GM12878 (cell line): ENCODE measurements around the gene SLC37A1. TPM values are rescaled to one million over a fixed set of nuclear protein-coding genes. Genes with fewer than 3 reads are reported as not detected.
A peak's percentile ranks its signal among the peaks of the same experiment; 100 is the strongest.

ENCODE experiments used
- ATAC-seq: fragments of 200-7000 bp; cut with Tn5 transposase; 3 replicates; pipeline ENCODE4 v1.9.1; 2020; ENCODE audit warnings: mild to moderate bottlenecking, moderate library complexity
- BruUV-seq: library from RNA; stranded (reverse); fragments of 400-500 nt; replicated peaks from 2 replicates; lab custom pipeline; 2021; lab: Mats Ljungman, UMichigan
- CTCF ChIA-PET: fragments of 300-600 bp; sonication (Branson Sonifier 250); formaldehyde crosslinking; extraction: SDS; loops from one replicate; lab custom pipeline; 2021; ENCODE audit warnings: inconsistent platforms; lab: Yijun Ruan, JAX
- POLR2A ChIA-PET: fragments of 350-600 bp; formaldehyde crosslinking; extraction: SDS; loops from one replicate; lab custom pipeline; 2021; ENCODE audit warnings: inconsistent platforms; lab: Charles Lee
- RAD21 ChIA-PET: fragments of 300-600 bp; sonication (Branson Sonifier 250); formaldehyde crosslinking; loops from one replicate; lab custom pipeline; 2023; ENCODE audit warnings: antibody characterized with exemption; ENCODE audit not compliant: unreplicated experiment; lab: Charles Lee
- SMC1A ChIA-PET: fragments of 300-600 bp; sonication (Branson Sonifier 250); formaldehyde crosslinking; loops from one replicate; lab custom pipeline; 2023; ENCODE audit not compliant: unreplicated experiment, uncharacterized antibody; lab: Charles Lee
- DNase-seq: peaks from one replicate; pipeline ENCODE4 v3.0.0-alpha.2; 2011; ENCODE audit warnings: low read depth, low spot score
- FAIRE-seq: peaks from 3 replicates; lab custom pipeline; 2011; peaks lifted over from hg19 to GRCh38; lab: Jason Lieb, UNC
- H2AFZ ChIP-seq: 2 replicates; pipeline ENCODE4 v1.6.0; 2011; ENCODE audit warnings: low read depth, low read length, control low read depth; ENCODE audit not compliant: control insufficient read depth
- H3K27ac ChIP-seq: 2 replicates; pipeline ENCODE4 v1.5.1; 2011; ENCODE audit warnings: control low read depth; ENCODE audit not compliant: control insufficient read depth, insufficient read depth
- H3K27me3 ChIP-seq, 2 experiments: replicated peaks in 1 of 2; 2 replicates each; pipeline versions ENCODE4 v1.6.0 to v1.6.1; 2011; ENCODE audit warnings: low read length in 1 of 2; ENCODE audit not compliant: control insufficient read depth in 2 of 2, insufficient read depth in 2 of 2
- H3K36me3 ChIP-seq, 2 experiments: 2 replicates each; pipeline ENCODE4 v1.5.1; 2011; ENCODE audit warnings: low read length in 1 of 2; ENCODE audit not compliant: control insufficient read depth in 2 of 2, insufficient read depth in 2 of 2
- H3K4me1 ChIP-seq: 2 replicates; pipeline ENCODE4 v1.6.1; 2011; ENCODE audit warnings: mild to moderate bottlenecking, low read length, moderate library complexity, mixed read lengths; ENCODE audit not compliant: control insufficient read depth, insufficient read depth
- H3K4me2 ChIP-seq: 2 replicates; pipeline ENCODE4 v1.6.0; 2011; ENCODE audit warnings: control low read depth; ENCODE audit not compliant: control insufficient read depth, insufficient read depth
- H3K4me3 ChIP-seq: fragments of 200-600 bp; sonication (generic); 2 replicates; pipeline ENCODE4 v1.5.1; 2016
- H3K79me2 ChIP-seq: 2 replicates; pipeline ENCODE4 v1.6.0; 2011; ENCODE audit warnings: low read length; ENCODE audit not compliant: control insufficient read depth, insufficient read depth
- H3K9ac ChIP-seq: 2 replicates; pipeline ENCODE4 v1.8.0; 2011; ENCODE audit warnings: low read length, control low read depth, mixed read lengths; ENCODE audit not compliant: control insufficient read depth, insufficient read depth
- H3K9me3 ChIP-seq: replicated peaks from 3 replicates; pipeline ENCODE4 v1.5.1; 2011; ENCODE audit warnings: mild to moderate bottlenecking, low read length; ENCODE audit not compliant: control insufficient read depth, insufficient read depth
- H4K20me1 ChIP-seq: 2 replicates; pipeline ENCODE4 v1.6.0; 2011; ENCODE audit not compliant: control insufficient read depth, insufficient read depth
- BHLHE40 ChIP-seq, 2 experiments: fragments of 450-650 bp in 1 of 2; IDR thresholded peaks; 2 replicates each; pipeline ENCODE4 v1.6.1; 2011 to 2017; ENCODE audit warnings: low read depth in 2 of 2, borderline replicate concordance in 1 of 2, improper control_type of control experiment in 1 of 2, low read length in 1 of 2, mild to moderate bottlenecking in 1 of 2
- EED ChIP-seq: sonication (generic); IDR thresholded peaks from 2 replicates; pipeline ENCODE4 v1.6.1; 2016; ENCODE audit warnings: antibody characterized with exemption, low read depth
- EP300 ChIP-seq, 2 experiments: fragments of 150-350 bp in 1 of 2; IDR thresholded peaks; 2 replicates each; pipeline ENCODE4 v1.6.1; 2011 to 2012; ENCODE audit warnings: low read depth in 2 of 2, low read length in 2 of 2, borderline replicate concordance in 1 of 2, improper control_type of control experiment in 1 of 2, inconsistent platforms in 1 of 2; ENCODE audit not compliant: control insufficient read depth in 1 of 2
- HDGF ChIP-seq: fragments of 450-650 bp; IDR thresholded peaks from 2 replicates; pipeline ENCODE4 v1.6.1; 2016; ENCODE audit warnings: antibody characterized with exemption
- IKZF2 ChIP-seq, 2 experiments: fragments of 450-650 bp; IDR thresholded peaks; 2 replicates each; pipeline ENCODE4 v1.6.1; 2017; ENCODE audit warnings: mild to moderate bottlenecking in 2 of 2, moderate library complexity in 2 of 2
- MEF2B ChIP-seq: fragments of 450-650 bp; IDR thresholded peaks from 2 replicates; pipeline ENCODE4 v1.6.1; 2018; ENCODE audit warnings: mild to moderate bottlenecking, moderate library complexity; ENCODE audit not compliant: partially characterized antibody, poor library complexity, severe bottlenecking
- NFYA ChIP-seq: IDR thresholded peaks from 2 replicates; pipeline ENCODE4 v1.6.1; 2011; ENCODE audit warnings: low read depth, mild to moderate bottlenecking, low read length, improper control_type of control experiment, borderline replicate concordance
- PAX5 ChIP-seq: IDR thresholded peaks from 2 replicates; pipeline ENCODE4 v1.6.1; 2011; ENCODE audit warnings: low read depth, low read length, borderline replicate concordance
- RUNX3 ChIP-seq: IDR thresholded peaks from 2 replicates; pipeline ENCODE4 v1.6.1; 2012; ENCODE audit warnings: low read length, inconsistent platforms
- SMAD1 ChIP-seq: fragments of 450-650 bp; IDR thresholded peaks from 2 replicates; pipeline ENCODE4 v1.6.1; 2018; ENCODE audit warnings: mild to moderate bottlenecking, low read depth; ENCODE audit not compliant: partially characterized antibody
- TBL1XR1 ChIP-seq: IDR thresholded peaks from 2 replicates; pipeline ENCODE4 v1.6.1; 2012; ENCODE audit warnings: low read depth, low read length, improper control_type of control experiment
- TCF3 ChIP-seq: IDR thresholded peaks from 2 replicates; pipeline ENCODE4 v1.6.1; 2012; ENCODE audit warnings: low read depth, mild to moderate bottlenecking, low read length, borderline replicate concordance; ENCODE audit not compliant: insufficient read depth
- ZNF24 ChIP-seq: fragments of 450-650 bp; IDR thresholded peaks from 2 replicates; pipeline ENCODE4 v1.6.1; 2017; ENCODE audit warnings: antibody characterized with exemption, mild to moderate bottlenecking
- ZSCAN29 ChIP-seq: fragments of 450-650 bp; IDR thresholded peaks from 2 replicates; pipeline ENCODE4 v1.6.1; 2017; ENCODE audit warnings: mild to moderate bottlenecking, moderate library complexity
- WGBS: methylation state at CpG from one replicate; pipeline ENCODE4 v1.1.6; 2016; ENCODE audit warnings: low lambda C conversion rate; ENCODE audit not compliant: insufficient replicate concordance, insufficient coverage; ENCODE audit errors: missing lambda C conversion rate; 5-methylcytosine and 5-hydroxymethylcytosine counted together
- in situ Hi-C: fragments of 300-500 bp; cut with MboI; formaldehyde crosslinking; loops from 9 replicates; pipeline ENCODE4 v1.14.3; 2018; ENCODE audit warnings: mixed read lengths
- intact Hi-C: fragments of 100-400 bp; cut with micrococcal nuclease; formaldehyde crosslinking; loops from one replicate; pipeline ENCODE4 v1.14.2; 2022; ENCODE audit not compliant: unreplicated experiment
- polyA plus RNA-seq, 11 experiments: library from polyadenylated mRNA; depleted of rRNA in 4 of 11; unstranded in 6 of 11; stranded (reverse) in 5 of 11; fragments of >200 nt; fragmentation: Nextera tagmentation in 4 of 11; fragmentation: Illumina TruSeq in 1 of 11; extraction: Ambion mirVana in 4 of 11; extraction: Trizol in 1 of 11; gene quantifications; 1 replicate in 1 of 11; 2 replicates in 10 of 11; pipeline versions ENCODE4 v1.2.1 to v1.2.3, GENCODE V29; 2011 to 2016; ENCODE audit warnings: inconsistent platforms in 2 of 11, missing spikeins in 2 of 11, low read depth in 1 of 11
- total RNA-seq, 4 experiments: library from RNA; depleted of rRNA in 3 of 4; stranded (reverse); fragments of >200 nt in 3 of 4; fragmentation: Illumina TruSeq in 1 of 4; extraction: Trizol in 1 of 4; gene quantifications; 2 replicates each; pipeline versions ENCODE4 v1.2.1 to v1.2.3, GENCODE V29; 2013 to 2021
- TF ChIP-seq, protein P1 (sequence below): IDR thresholded peaks from 2 replicates; pipeline ENCODE4 v1.6.1; 2011; ENCODE audit warnings: borderline replicate concordance, low read depth, mild to moderate bottlenecking, moderate library complexity, low read length; ENCODE audit not compliant: insufficient read depth, poor library complexity, severe bottlenecking
- TF ChIP-seq, protein P2 (sequence below): fragments of 450-650 bp; IDR thresholded peaks from 2 replicates; pipeline ENCODE4 v1.6.1; 2016; ENCODE audit warnings: mild to moderate bottlenecking

SLC37A1 gene
- total and polyA plus RNA-seq, 10 of the 15 experiments (the other 5 are each of a cell fraction or from before 2014, with no cell fraction given) = 1.1 to 35.5 (median 24.4) TPM

DNA sequence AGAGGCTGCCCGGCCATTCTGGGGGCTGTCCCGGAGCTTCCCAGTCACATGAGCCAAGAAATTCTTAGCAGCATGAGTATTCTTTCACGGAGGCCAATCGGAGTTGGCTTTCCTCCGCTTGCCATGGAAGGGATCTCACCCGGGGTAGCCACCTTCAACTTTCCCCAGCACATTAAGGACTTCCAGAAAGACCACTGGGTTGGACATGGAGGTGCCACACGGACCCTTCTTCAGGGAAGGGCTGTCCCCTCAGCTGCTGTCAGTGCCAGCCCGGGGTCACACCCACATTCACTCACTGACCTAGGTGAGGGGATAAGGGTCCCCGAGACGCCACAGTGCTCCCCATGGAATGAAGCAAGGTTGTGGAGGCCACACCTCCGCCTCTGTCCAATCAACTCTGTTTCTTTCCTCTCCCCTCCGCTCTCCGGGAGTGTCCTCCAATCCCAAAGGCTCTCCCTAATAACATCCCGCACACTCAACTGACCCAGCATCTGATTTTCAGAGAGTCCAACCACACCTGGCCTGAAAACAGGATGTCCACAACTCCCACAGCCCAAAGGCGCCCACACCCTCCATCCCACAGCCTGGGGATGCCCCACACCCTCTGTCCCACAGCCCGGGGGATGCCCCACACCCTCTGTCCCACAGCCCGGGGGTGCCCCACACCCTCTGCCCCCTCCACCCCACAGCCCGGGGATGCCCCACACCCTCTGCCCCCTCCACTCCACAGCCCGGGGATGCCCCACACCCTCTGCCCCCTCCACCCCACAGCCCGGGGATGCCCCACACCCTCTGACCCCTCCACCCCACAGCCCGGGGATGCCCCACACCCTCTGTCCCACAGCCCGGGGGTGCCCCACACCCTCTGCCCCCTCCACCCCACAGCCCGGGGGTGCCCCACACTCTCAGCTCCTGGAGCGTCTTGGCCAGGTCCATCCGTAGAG is 37.0 kb upstream of the SLC37A1 start:
- Histone ChIP-seq H3K4me1 (peaks cover 48% of the 10 kb centered on the region), H3K9ac (no peak overlapping the region; the same call in 1 of the 2 replicates), H3K79me2 (no peaks in the 10 kb centered on the region), H3K4me2 (peak overlapping the region; percentile 45; the same call in 1 of the 2 replicates), H3K27ac (no peak overlapping the region), H3K4me3 (no peak overlapping the region), H3K36me3 (no peaks in the 10 kb centered on the region), H3K27me3 (no peaks in the 10 kb centered on the region), H3K9me3 (no peaks in the 10 kb centered on the region; the same call in 2 of the 3 replicates), H4K20me1 (no peaks in the 10 kb centered on the region), H2AFZ (no peak overlapping the region)
- BruUV-seq = no TSS peak
- no peak for FAIRE-seq
- ChIA-PET RAD21 (interaction anchor here (0.5 to 7.1 kb wide), 8 partner anchors 9 to 218 kb away, joined by 3 to 58 read pairs (median 6); partner anchors contain the start of gene SLC37A1), POLR2A (interaction anchor here (0.6 to 3.1 kb wide), 4 partner anchors 9 to 511 kb away, joined by 3 to 20 read pairs (median 10); no protein-coding TSS in a partner anchor), SMC1A (interaction anchor here (1.2 to 5.2 kb wide), 14 partner anchors 8 to 60 kb away, joined by 3 to 57 read pairs (median 10); partner anchors contain the start of gene SLC37A1), CTCF (interaction anchor here (0.9 to 6.4 kb wide), 8 partner anchors 9 to 166 kb away, joined by 3 to 71 read pairs (median 4); partner anchors contain the start of gene RSPH1)
- peak; percentile 53 for ATAC-seq
- in situ Hi-C loops = no loop called here
- WGBS = 25% methylated on average over 20 of the region's 25 CpGs
- DNase-seq = no peak
- intact Hi-C loops = no loop called here
- TF ChIP-seq, protein P1, sequence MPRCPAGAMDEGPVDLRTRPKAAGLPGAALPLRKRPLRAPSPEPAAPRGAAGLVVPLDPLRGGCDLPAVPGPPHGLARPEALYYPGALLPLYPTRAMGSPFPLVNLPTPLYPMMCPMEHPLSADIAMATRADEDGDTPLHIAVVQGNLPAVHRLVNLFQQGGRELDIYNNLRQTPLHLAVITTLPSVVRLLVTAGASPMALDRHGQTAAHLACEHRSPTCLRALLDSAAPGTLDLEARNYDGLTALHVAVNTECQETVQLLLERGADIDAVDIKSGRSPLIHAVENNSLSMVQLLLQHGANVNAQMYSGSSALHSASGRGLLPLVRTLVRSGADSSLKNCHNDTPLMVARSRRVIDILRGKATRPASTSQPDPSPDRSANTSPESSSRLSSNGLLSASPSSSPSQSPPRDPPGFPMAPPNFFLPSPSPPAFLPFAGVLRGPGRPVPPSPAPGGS = peak; percentile 23
- TF ChIP-seq, protein P2, sequence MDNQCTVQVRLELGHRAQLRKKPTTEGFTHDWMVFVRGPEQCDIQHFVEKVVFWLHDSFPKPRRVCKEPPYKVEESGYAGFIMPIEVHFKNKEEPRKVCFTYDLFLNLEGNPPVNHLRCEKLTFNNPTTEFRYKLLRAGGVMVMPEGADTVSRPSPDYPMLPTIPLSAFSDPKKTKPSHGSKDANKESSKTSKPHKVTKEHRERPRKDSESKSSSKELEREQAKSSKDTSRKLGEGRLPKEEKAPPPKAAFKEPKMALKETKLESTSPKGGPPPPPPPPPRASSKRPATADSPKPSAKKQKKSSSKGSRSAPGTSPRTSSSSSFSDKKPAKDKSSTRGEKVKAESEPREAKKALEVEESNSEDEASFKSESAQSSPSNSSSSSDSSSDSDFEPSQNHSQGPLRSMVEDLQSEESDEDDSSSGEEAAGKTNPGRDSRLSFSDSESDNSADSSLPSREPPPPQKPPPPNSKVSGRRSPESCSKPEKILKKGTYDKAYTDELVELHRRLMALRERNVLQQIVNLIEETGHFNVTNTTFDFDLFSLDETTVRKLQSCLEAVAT = 0 out of 2 replicates have a peak, but pooled peaks have one; percentile 15
- TF ChIP-seq RUNX3 = peak; percentile 38; the same call in 1 of the 2 replicates
- TF ChIP-seq PAX5 = 0 out of 2 replicates have a peak, but pooled peaks have one; percentile 12
- TF ChIP-seq HDGF = 0 out of 2 replicates have a peak, but pooled peaks have one; percentile 19
- no peak for TF ChIP-seq ZSCAN29
- no peak for TF ChIP-seq SMAD1
- TF ChIP-seq NFYA = no peak
- peak; percentile 43; the same call in 1 of the 2 replicates for TF ChIP-seq EED
- 0 out of 2 replicates have a peak, but pooled peaks have one; percentile 12 for TF ChIP-seq TCF3
- peak; percentile 59 to 67 for TF ChIP-seq IKZF2 (IDR thresholded peaks at IDR 0.05)
- peak in 1 of 2 experiments; percentile 4; a peak in 1 of 4 replicates for TF ChIP-seq EP300 (IDR thresholded peaks at IDR 0.05; ENCODE audit: borderline replicate concordance in 1 of 2, control insufficient read depth in 1 of 2, low read depth in 2 of 2, low read length in 2 of 2)
- peak in 1 of 2 experiments; percentile 30; a peak in 1 of 4 replicates for TF ChIP-seq BHLHE40 (IDR thresholded peaks at IDR 0.05; ENCODE audit: borderline replicate concordance in 1 of 2, low read depth in 2 of 2, low read length in 1 of 2)
- TF ChIP-seq MEF2B = peak; percentile 42
- TF ChIP-seq TBL1XR1 = 0 out of 2 replicates have a peak, but pooled peaks have one; percentile 34
- TF ChIP-seq ZNF24 = no peak
